Measurements from ENCODE around the gene RBM23.

- no peak for TF ChIP-seq EZH2phosphoT487 (IDR thresholded peaks at IDR 0.05; ENCODE audit: borderline replicate concordance, low read length)
- TF ChIP-seq CTCF (conservative IDR thresholded peaks at IDR 0.05; ENCODE audit: low read depth, low read length): no peak
Observed at GRCh38 chr14:22848351-22849164, 70.4 kb downstream of the RBM23 start.

Measured in PC-3 (cell line).